ENCODE measurements around the gene B3GLCT.
"Not testable (repeated sequence)": the region's sequence is repeated elsewhere in the genome, so short reads cannot be mapped to it uniquely, and the experiment has no call there.

B3GLCT gene

DNA sequence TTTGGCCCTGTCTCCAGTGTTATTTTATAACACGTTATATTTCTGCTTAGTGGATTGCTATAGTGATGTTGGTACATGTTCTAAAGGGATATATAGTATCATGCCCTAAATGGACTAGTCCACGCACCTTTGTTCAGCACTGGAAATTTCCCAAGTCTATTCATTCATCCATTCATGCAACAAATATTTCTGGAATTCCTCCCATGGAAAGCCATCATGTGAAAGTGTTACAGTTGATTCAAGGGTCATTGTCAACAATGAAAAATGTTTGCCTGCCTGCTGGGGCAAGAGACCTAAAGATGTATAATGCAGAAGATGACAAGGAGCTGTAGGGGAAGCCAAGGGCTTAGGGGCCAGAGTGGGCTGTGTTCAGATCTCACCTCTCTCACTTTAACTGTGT lies 27.2 kb upstream of the B3GLCT start:
- no peaks in the 10 kb centered on the region for H3K9me3 Mint-ChIP-seq
- no peak overlapping the region for H3K4me3 Mint-ChIP-seq
- H3K27ac Mint-ChIP-seq = no peak overlapping the region
- H3K27me3 Mint-ChIP-seq = peaks cover 13% of the 10 kb centered on the region
- H3K36me3 Mint-ChIP-seq (ENCODE audit: low read depth) = no peaks in the 10 kb centered on the region
- no peak for DNase-seq
- peaks cover 3% of the 10 kb centered on the region for H3K4me1 Mint-ChIP-seq (ENCODE audit: low read depth)

DNA sequence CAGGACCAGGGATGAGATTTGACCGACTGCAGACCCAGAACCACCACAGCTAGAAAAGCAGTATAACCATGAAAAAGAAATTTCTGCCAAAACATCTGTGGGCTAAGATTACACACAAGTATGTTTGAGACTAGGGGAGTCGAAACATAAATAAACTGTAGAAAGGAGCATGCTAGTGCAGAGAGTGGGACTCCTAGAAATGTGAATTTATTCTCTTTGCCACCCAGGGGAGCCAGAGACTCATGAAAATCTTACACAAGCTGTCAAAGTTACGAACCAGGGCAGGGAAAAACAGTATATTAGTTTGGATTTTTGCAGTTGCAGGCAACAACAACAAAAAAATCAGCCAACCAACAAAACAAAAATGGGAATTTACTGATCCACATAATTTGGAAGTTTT lies 25.8 kb upstream of the B3GLCT start:
- DNase-seq = no peak
- peaks cover 13% of the 10 kb centered on the region for H3K27me3 Mint-ChIP-seq
- H3K27ac Mint-ChIP-seq = no peak overlapping the region
- H3K36me3 Mint-ChIP-seq (ENCODE audit: low read depth) = no peaks in the 10 kb centered on the region
- H3K9me3 Mint-ChIP-seq = peaks cover 4% of the 10 kb centered on the region
- H3K4me1 Mint-ChIP-seq (ENCODE audit: low read depth) = no peaks in the 10 kb centered on the region
- no peak overlapping the region for H3K4me3 Mint-ChIP-seq

DNA sequence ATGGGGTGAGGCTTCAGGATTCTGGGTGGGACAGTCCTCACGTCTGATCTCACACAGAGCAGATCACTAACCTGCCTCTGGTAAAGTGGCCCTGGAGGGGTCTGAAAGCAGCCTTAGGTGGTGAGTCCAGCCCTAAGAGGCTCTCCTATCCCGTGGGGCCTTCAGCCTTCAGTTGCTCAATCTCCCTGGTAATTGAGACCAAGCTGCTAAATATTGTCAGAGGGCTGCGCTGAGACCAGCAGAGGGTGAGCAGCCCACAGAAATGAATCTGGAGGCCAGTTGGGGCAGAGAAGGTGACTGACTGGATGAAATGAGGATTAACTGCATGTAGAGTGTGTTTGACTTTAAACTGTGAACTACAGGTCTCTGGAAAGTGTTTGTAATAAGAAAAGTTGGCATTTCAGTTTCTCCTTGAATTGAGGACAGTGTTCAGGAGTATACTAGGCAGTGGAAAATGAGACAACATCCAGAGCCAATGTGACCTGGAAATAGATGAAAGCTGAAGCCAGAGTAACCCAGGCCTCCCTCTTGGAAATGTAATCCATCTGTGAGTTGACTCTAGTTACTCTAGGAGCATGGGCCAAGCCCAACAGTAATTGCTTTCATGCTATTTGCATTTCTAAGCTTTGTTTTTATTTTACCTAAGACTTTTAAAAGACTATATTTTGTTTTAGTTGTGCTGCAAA lies 23.8 kb upstream of the B3GLCT start:
- H3K9me3 Mint-ChIP-seq = peaks cover 4% of the 10 kb centered on the region

DNA sequence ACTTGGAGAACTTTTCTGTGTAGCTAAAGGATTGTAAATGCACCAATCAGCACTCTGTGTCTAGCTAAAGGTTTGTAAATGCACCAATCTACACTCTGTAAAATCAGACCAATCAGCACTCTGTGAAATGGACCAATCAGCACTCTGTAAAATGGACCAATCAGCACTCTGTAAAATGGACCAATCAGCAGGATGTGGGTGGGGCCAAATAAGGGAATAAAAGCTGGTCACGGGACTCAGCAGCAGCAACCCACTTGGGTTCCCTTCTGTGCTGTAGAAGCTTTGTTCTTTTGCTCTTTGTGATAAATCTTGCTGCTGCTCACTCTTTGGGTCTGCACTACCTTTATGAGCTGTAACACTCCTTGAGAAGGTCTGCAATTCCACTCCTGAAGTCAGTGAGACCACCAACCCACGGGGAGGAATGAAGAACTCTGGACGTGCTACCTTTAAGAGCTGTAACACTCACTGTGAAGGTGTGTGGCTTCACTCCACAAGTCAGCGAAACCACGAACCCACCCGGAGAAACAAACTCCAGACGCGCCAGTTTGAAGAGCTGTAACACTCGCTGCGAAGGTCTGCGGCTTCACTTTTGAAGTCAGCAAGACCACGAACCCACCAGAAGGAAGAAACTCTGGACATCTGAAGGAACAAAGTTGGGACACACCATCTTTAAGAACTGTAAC lies 21.8 kb upstream of the B3GLCT start:
- not testable (repeated sequence) for H3K4me3 Mint-ChIP-seq; DNase-seq; H3K36me3 Mint-ChIP-seq (ENCODE audit: low read depth); H3K4me1 Mint-ChIP-seq (ENCODE audit: low read depth); H3K27ac Mint-ChIP-seq; H3K27me3 Mint-ChIP-seq; H3K9me3 Mint-ChIP-seq

More for the DNA sequence above, 23.8 kb upstream of the B3GLCT start:
- H3K27me3 Mint-ChIP-seq = peaks cover 13% of the 10 kb centered on the region
- no peak for DNase-seq
- no peaks in the 10 kb centered on the region for H3K36me3 Mint-ChIP-seq (ENCODE audit: low read depth)
- no peak overlapping the region for H3K27ac Mint-ChIP-seq
- no peak overlapping the region for H3K4me3 Mint-ChIP-seq
- H3K4me1 Mint-ChIP-seq (ENCODE audit: low read depth) = no peaks in the 10 kb centered on the region

DNA sequence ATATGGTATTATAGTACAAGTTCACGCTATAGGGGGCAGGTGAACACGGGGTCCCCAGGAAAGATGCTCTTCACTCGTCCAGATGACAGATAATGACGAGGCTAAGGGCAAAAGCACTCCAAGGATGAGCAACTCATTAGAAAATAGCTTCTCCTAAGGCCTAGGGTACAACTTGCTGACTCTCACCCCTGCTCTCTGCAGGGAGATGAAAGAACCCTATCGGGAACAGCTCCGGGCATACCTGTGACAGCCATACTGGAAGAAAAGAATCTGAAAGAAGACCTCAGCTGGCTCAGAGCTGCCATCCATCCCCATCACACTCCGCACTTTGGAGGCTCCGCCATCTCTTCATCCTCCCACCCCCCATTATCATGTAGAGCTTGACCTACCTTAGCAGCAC lies 20.5 kb upstream of the B3GLCT start:
- no peak overlapping the region for H3K27ac Mint-ChIP-seq
- DNase-seq = no peak
- no peak overlapping the region for H3K4me3 Mint-ChIP-seq
- no peaks in the 10 kb centered on the region for H3K4me1 Mint-ChIP-seq (ENCODE audit: low read depth)
- H3K27me3 Mint-ChIP-seq = no peaks in the 10 kb centered on the region
- H3K36me3 Mint-ChIP-seq (ENCODE audit: low read depth) = no peaks in the 10 kb centered on the region
- peaks cover 4% of the 10 kb centered on the region for H3K9me3 Mint-ChIP-seq

DNA sequence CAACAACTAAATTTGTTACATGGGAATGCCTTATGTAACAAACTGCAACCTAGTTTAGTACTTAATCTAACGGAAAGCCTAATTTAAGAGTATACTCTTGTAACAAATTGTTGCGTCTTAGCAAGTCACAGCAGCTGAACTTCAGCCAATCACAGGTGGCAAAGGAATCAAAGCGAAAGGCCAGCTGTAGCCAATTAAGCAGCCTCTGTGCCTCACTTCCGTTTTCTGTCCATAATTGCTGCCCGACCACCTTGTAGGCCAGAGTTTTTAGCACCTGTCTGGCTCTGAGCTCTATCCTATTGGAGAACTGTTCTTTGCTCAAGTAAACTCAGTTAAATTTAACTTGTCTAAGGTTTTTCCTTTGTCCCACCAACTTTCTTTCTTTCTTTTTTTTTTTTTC lies 20.0 kb upstream of the B3GLCT start:
- Mint-ChIP-seq H3K9me3 (peaks cover 4% of the 10 kb centered on the region), H3K27ac (no peak overlapping the region), H3K4me3 (no peak overlapping the region), H3K4me1 (ENCODE audit: low read depth) (no peaks in the 10 kb centered on the region), H3K36me3 (ENCODE audit: low read depth) (no peaks in the 10 kb centered on the region), H3K27me3 (no peaks in the 10 kb centered on the region)
- no peak for DNase-seq

DNA sequence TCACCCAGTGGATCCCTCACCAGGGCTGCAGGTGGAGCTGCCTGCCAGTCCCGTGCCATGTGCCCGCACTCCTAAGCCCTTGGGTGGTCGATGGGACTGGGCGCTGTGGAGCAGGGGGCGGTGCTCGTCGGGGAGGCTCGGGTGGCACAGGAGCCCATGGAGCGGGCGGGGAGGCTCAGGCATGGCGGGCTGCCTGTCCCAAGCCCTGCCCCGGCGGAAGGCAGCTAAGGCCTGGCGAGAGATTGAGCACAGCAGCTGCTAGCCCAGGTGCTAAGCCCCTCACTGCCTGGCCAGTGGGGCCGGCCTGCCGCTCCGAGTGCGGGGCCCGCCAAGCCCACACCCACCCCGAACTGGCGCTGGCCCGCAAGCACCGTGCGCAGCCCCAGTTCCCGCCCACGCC lies 16.8 kb upstream of the B3GLCT start:
- DNase-seq = no peak
- peaks cover 2% of the 10 kb centered on the region for H3K9me3 Mint-ChIP-seq
- no peaks in the 10 kb centered on the region for H3K4me1 Mint-ChIP-seq (ENCODE audit: low read depth)
- H3K27me3 Mint-ChIP-seq = peaks cover 2% of the 10 kb centered on the region
- no peak overlapping the region for H3K27ac Mint-ChIP-seq
- H3K36me3 Mint-ChIP-seq (ENCODE audit: low read depth) = no peaks in the 10 kb centered on the region
- H3K4me3 Mint-ChIP-seq = no peak overlapping the region

DNA sequence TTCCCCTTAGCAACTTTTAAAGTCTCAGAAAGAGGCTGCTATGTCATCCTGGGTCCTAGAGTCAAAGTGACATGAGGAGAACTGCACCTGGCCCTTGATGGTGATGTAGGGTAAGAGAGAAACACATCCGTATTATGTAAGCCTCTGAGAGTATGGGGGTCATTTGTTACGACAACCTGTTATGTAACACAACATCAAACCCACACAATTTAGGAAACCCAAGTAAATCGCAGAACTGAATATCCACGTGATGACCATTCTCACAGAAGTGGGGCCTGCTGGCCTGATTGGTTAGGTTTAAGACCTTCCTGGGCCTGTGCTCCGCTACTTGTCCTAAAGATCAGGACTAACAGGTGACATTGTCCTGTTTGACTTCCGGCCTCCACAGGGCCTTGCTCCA lies 15.3 kb upstream of the B3GLCT start:
- no peaks in the 10 kb centered on the region for H3K4me1 Mint-ChIP-seq (ENCODE audit: low read depth)
- no peak overlapping the region for H3K27ac Mint-ChIP-seq
- no peaks in the 10 kb centered on the region for H3K36me3 Mint-ChIP-seq (ENCODE audit: low read depth)
- peaks cover 5% of the 10 kb centered on the region for H3K27me3 Mint-ChIP-seq
- no peaks in the 10 kb centered on the region for H3K9me3 Mint-ChIP-seq
- H3K4me3 Mint-ChIP-seq = no peak overlapping the region
- DNase-seq = no peak

DNA sequence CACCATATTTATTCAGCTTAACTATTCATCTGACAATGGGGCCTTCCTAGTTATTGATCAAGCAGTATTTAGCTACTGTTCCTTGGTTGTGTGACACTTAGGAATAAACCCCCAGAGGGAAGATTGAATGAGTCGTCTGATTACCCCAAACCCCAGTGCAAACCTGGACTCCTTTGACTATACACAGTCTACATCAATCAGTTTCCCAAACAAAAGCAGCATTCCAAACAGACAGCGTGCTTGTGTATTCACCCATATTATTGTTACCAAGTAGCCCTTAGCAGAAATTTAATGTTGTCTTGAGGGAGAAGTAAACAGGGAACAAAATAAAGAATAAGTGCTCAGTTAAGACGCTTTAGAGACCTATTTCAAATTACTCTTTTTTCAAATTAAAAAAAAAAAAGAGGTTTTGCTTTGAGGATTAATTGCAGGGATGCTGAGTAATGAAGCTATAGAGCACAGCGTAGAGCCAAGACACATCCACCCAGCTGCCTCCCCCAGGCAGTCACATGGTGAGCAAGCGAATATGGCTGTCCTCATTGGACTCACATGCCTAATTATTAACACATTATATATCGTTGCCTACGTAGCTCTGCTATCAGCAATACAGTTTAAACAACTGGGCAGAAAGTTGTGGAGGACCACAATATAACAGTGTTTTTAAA lies 14.7 kb upstream of the B3GLCT start:
- Mint-ChIP-seq H3K27ac (no peak overlapping the region), H3K4me1 (ENCODE audit: low read depth) (no peaks in the 10 kb centered on the region), H3K4me3 (no peak overlapping the region), H3K27me3 (peaks cover 5% of the 10 kb centered on the region), H3K9me3 (no peaks in the 10 kb centered on the region), H3K36me3 (ENCODE audit: low read depth) (no peaks in the 10 kb centered on the region)
- no peak for DNase-seq

DNA sequence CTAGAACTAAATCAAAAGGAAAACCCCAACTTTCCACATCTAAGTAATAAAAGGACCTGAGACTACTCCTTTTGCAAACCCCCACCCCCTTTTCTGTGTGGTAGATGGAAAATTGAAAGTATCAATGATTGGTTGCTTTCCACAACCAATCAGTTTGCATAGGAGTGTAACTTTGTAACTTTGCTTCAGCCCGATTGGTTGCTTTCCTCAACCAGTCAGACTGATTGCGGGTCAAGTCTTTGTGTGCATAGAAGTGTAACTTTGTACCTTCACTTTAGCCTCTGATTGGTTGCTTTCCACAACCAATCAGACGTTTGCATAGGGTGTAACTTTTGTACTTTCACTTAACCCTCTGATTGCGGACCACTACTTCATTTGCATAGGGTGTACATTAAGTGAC lies 8.0 kb upstream of the B3GLCT start:
- Mint-ChIP-seq H3K36me3 (ENCODE audit: low read depth) (no peaks in the 10 kb centered on the region), H3K4me1 (ENCODE audit: low read depth) (peaks cover 7% of the 10 kb centered on the region), H3K27ac (no peak overlapping the region), H3K4me3 (no peak overlapping the region), H3K27me3 (peaks cover 8% of the 10 kb centered on the region), H3K9me3 (no peaks in the 10 kb centered on the region)
- no peak for DNase-seq

DNA sequence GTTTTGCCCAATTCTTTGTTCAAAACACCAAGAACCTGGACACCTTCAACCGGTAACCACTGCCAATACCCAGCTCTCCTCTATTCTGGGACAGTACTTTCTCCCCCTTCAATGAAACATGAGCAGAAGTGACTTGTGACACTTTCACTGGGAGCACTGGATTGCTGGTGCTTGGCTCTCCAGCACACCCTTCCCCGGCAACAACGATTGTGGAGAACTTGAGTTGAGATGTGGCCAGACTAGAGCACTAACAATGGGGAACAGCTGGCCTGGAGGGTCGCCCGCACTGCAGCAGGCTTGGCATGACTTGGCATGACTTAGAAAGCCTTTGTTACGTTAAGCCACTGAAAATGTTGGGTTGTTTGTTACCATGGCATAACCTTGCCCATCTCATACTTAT lies 7.5 kb upstream of the B3GLCT start:
- no peaks in the 10 kb centered on the region for H3K9me3 Mint-ChIP-seq
- no peak overlapping the region for H3K27ac Mint-ChIP-seq
- no peaks in the 10 kb centered on the region for H3K36me3 Mint-ChIP-seq (ENCODE audit: low read depth)
- H3K4me3 Mint-ChIP-seq = no peak overlapping the region
- peaks cover 7% of the 10 kb centered on the region for H3K4me1 Mint-ChIP-seq (ENCODE audit: low read depth)
- no peak for DNase-seq
- peaks cover 8% of the 10 kb centered on the region for H3K27me3 Mint-ChIP-seq

DNA sequence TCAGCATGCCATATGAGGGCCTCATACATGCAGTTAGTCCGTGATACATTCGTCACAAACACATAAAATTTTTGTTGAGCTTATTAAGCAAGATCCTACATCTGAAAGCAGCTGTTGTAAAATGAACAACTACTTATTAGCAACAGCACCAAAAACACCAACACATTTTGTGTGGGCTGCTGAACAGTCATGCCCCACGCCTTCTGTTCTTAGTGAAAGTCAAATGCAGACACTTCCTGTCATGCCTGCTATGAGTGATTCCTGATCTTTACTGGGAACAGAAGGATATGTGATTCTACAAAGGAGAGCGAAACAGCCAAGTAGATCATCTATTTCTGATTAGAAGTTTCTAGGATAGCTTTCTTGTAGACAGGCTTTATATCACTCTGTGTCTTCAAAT lies 4.2 kb upstream of the B3GLCT start:
- DNase-seq = no peak
- Mint-ChIP-seq H3K27me3 (peaks cover 3% of the 10 kb centered on the region), H3K36me3 (ENCODE audit: low read depth) (no peaks in the 10 kb centered on the region), H3K27ac (no peak overlapping the region), H3K4me3 (no peak overlapping the region), H3K4me1 (ENCODE audit: low read depth) (peaks cover 14% of the 10 kb centered on the region), H3K9me3 (no peaks in the 10 kb centered on the region)

DNA sequence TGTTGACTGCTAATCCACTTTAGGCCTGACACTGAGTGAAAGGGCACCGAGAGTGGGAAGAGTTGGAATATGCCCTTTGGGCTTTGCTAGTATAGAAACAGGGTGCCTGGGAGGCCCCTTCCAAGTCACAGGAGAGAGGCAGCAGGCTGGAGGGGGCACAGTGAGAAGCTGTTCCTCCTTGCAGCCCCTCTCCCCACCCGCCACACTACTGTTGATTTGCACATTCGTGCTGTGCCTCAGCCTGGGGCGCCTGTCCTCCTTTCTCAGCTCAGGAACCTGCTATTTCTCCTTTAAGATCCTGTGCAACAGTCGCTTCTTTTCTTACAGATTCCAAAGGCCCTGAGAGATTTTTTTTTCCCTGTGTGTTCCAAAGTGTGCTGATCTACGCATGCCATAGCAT lies 2.8 kb upstream of the B3GLCT start:
- Mint-ChIP-seq H3K4me3 (no peak overlapping the region), H3K9me3 (no peaks in the 10 kb centered on the region), H3K4me1 (ENCODE audit: low read depth) (peaks cover 20% of the 10 kb centered on the region), H3K36me3 (ENCODE audit: low read depth) (no peaks in the 10 kb centered on the region), H3K27ac (no peak overlapping the region), H3K27me3 (peaks cover 3% of the 10 kb centered on the region)
- no peak for DNase-seq

DNA sequence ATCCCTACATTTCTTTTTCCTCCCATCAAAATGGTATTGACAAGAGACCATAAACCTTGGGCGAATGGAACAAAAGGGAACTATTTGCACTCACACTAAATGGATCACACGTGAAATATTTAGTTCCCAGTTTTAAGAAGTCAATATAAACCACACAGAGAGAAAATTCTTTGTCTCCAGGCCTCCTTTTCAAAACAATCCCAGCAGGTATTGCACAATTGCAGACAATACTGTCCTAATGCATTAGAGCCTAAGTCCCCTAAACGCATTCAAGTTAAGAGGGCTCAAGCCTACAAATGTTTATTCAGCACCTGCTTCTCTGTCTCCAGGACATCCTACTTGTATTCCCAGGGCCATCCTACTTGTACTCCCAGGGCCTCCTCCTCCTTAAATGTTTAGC lies 1.3 kb upstream of the B3GLCT start:
- Mint-ChIP-seq H3K4me3 (no peak overlapping the region), H3K27me3 (no peaks in the 10 kb centered on the region), H3K9me3 (no peaks in the 10 kb centered on the region), H3K4me1 (ENCODE audit: low read depth) (peaks cover 29% of the 10 kb centered on the region), H3K36me3 (ENCODE audit: low read depth) (no peaks in the 10 kb centered on the region), H3K27ac (no peak overlapping the region)
- DNase-seq = no peak

DNA sequence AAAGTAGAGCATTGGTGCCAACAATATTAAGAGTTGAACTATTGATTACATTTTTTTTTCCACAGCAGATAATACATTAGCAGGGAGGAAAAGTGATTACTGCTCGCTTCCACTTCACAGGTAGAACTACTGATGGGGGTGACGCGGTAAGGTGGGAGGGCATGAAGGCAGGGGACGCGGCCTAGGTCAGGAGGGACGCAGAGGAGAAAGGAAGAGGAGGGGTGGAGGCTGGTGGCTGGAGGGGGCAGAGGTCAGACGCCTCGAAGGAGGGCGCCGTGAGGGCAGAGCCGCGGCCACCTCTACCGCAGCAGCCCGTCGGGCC lies 287 bp upstream of the B3GLCT start:
- H3K27me3 Mint-ChIP-seq = no peaks in the 10 kb centered on the region
- peaks cover 39% of the 10 kb centered on the region for H3K4me1 Mint-ChIP-seq (ENCODE audit: low read depth)
- no peak for DNase-seq
- no peaks in the 10 kb centered on the region for H3K9me3 Mint-ChIP-seq
- H3K4me3 Mint-ChIP-seq = peak overlapping the region; percentile 80
- H3K27ac Mint-ChIP-seq = peak overlapping the region; percentile 78
- no peaks in the 10 kb centered on the region for H3K36me3 Mint-ChIP-seq (ENCODE audit: low read depth)
